Neural cell (in vitro differentiated cells): ENCODE results near the gene INPP1. TPM values are rescaled to one million over a fixed set of nuclear protein-coding genes. Genes with fewer than 3 reads are reported as not detected.

Experiments
- H2AFZ ChIP-seq: fragments of 200-600, 300-800 bp; sonication (generic), shearing (Covaris generic); 2 replicates; pipeline ENCODE4 v1.6.0; 2014; ENCODE audit warnings: low read depth, mild to moderate bottlenecking, antibody characterized with exemption, low read length, moderate library complexity
- H3F3A ChIP-seq: fragments of 200-600 bp; shearing (Covaris generic); 2 replicates; pipeline ENCODE4 v1.6.1; 2016; ENCODE audit warnings: mild to moderate bottlenecking, moderate library complexity, mixed read lengths, antibody characterized with exemption, low read length; ENCODE audit not compliant: insufficient read depth, poor library complexity, severe bottlenecking
- H3K27ac ChIP-seq: fragments of 200-600, 300-800 bp; sonication (generic), shearing (Covaris generic); 2 replicates; pipeline ENCODE4 v1.5.1; 2014; ENCODE audit warnings: mild to moderate bottlenecking, low read length, moderate library complexity
- H3K27me3 ChIP-seq: fragments of 300-800, 200-600 bp; sonication (generic), shearing (Covaris generic); 2 replicates; pipeline ENCODE4 v1.6.0; 2014; ENCODE audit warnings: mild to moderate bottlenecking, low read depth, low read length, moderate library complexity; ENCODE audit not compliant: insufficient read depth
- H3K36me3 ChIP-seq: fragments of 300-800, 200-600 bp; sonication (generic), shearing (Covaris generic); 2 replicates; pipeline ENCODE4 v1.5.1; 2014; ENCODE audit warnings: mild to moderate bottlenecking, antibody characterized with exemption, low read length, moderate library complexity; ENCODE audit not compliant: insufficient read depth
- H3K4me2 ChIP-seq: fragments of 300-800, 200-600 bp; sonication (generic), shearing (Covaris generic); 2 replicates; pipeline ENCODE4 v1.6.0; 2014; ENCODE audit warnings: mild to moderate bottlenecking, low read length
- H3K4me3 ChIP-seq: fragments of 300-800, 200-600 bp; sonication (generic), shearing (Covaris generic); 2 replicates; pipeline ENCODE4 v1.5.1; 2014; ENCODE audit warnings: mild to moderate bottlenecking, low read length, moderate library complexity
- H3K79me2 ChIP-seq: fragments of 200-600 bp; shearing (Covaris generic); replicated peaks from 2 replicates; pipeline ENCODE4 v1.6.0; 2014; ENCODE audit warnings: mild to moderate bottlenecking, low read length, moderate library complexity; ENCODE audit not compliant: insufficient read depth
- H3K9ac ChIP-seq: fragments of 300-800, 200-600 bp; sonication (generic), shearing (Covaris generic); 2 replicates; pipeline ENCODE4 v1.6.1; 2016; ENCODE audit warnings: mild to moderate bottlenecking, low read length, mixed read lengths
- H3K9me2 ChIP-seq: fragments of 200-600 bp; shearing (Covaris generic); 2 replicates; pipeline ENCODE4 v1.6.1; 2016; ENCODE audit warnings: mild to moderate bottlenecking, low read length, mixed read lengths; ENCODE audit not compliant: insufficient read depth
- H3K9me3 ChIP-seq: fragments of 200-600, 300-800 bp; sonication (generic), shearing (Covaris generic); 2 replicates; pipeline ENCODE4 v1.6.1; 2016; ENCODE audit warnings: mild to moderate bottlenecking, mixed run types, low read length, moderate library complexity, mixed read lengths
- H4K20me1 ChIP-seq: fragments of 200-600 bp; shearing (Covaris generic); 2 replicates; pipeline ENCODE4 v1.6.1; 2016; ENCODE audit warnings: mild to moderate bottlenecking, mixed run types; ENCODE audit not compliant: insufficient read depth
- EP300 ChIP-seq: fragments of 450-650 bp; conservative IDR thresholded peaks from 2 replicates; pipeline ENCODE4 v1.6.1; 2014; ENCODE audit warnings: antibody characterized with exemption, mild to moderate bottlenecking, moderate library complexity; ENCODE audit not compliant: poor library complexity, severe bottlenecking
- EZH2 ChIP-seq: fragments of 200-600, 300-800 bp; shearing (Covaris generic), sonication (generic); IDR thresholded peaks from 2 replicates; pipeline ENCODE4 v1.6.1; 2014; ENCODE audit warnings: antibody characterized with exemption, low read length, borderline replicate concordance, mild to moderate bottlenecking; ENCODE audit not compliant: insufficient read depth, poor library complexity, severe bottlenecking
- MXI1 ChIP-seq: fragments of 450-650 bp; conservative IDR thresholded peaks from 2 replicates; pipeline ENCODE4 v1.6.1; 2014; ENCODE audit warnings: antibody characterized with exemption, mild to moderate bottlenecking; ENCODE audit not compliant: poor library complexity, severe bottlenecking
- POLR2AphosphoS5 ChIP-seq: IDR thresholded peaks from 2 replicates; pipeline ENCODE4 v1.6.1; 2012
- RAD21 ChIP-seq: fragments of 450-650 bp; conservative IDR thresholded peaks from 2 replicates; pipeline ENCODE4 v1.6.1; 2014; ENCODE audit warnings: antibody characterized with exemption, mild to moderate bottlenecking, moderate library complexity
- REST ChIP-seq: IDR thresholded peaks from 2 replicates; pipeline ENCODE4 v1.6.1; 2012; ENCODE audit warnings: borderline replicate concordance
- SMC3 ChIP-seq: fragments of 450-650 bp; conservative IDR thresholded peaks from 2 replicates; pipeline ENCODE4 v1.6.1; 2014; ENCODE audit warnings: antibody characterized with exemption, mild to moderate bottlenecking, moderate library complexity; ENCODE audit not compliant: poor library complexity
- TAF1 ChIP-seq: IDR thresholded peaks from 2 replicates; pipeline ENCODE4 v1.6.1; 2012; ENCODE audit warnings: low read depth
- polyA plus RNA-seq: library from polyadenylated mRNA; depleted of rRNA; stranded (reverse); fragments of >200 nt; gene quantifications from 2 replicates; pipeline ENCODE4 v1.2.3, GENCODE V29; 2014
- TF ChIP-seq, protein P1 (sequence below): fragments of 450-650 bp; IDR thresholded peaks from 2 replicates; pipeline ENCODE4 v1.5.1; 2014; ENCODE audit warnings: antibody characterized with exemption, mild to moderate bottlenecking, moderate library complexity; ENCODE audit not compliant: poor library complexity, severe bottlenecking

Gene INPP1
- polyA plus RNA-seq, 1 donor from 2014 or later, result 15.1 TPM

DNA sequence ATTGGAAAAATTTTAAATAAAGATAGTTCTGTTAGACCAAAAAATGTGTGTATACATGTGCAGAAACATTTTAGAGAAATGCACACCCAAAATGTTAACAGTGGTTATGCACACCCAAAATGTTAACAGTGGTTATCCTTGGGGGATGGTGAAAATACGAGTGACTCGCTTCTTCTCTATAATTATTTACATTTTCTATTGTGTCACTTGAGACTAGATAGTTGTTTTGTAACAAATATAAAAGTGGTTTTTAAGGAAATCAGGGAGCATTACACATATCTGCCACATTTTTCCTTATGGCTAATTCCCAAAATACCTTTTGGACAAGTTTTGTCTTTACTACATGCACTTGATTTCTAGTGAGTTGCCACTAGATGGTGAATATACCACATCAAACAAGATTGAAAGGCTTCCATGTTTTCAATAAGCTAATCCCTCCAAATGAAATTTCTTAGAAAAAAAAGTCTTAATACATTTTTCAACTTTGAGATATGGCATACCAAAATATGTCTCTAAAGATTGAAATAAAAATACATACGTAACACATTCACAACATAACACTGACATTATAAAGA lies 14.7 kb upstream of the INPP1 start:
- no peaks in the 10 kb centered on the region for H3K9me2 ChIP-seq
- no peaks in the 10 kb centered on the region for H3F3A ChIP-seq
- no peaks in the 10 kb centered on the region for H3K79me2 ChIP-seq
- no peak overlapping the region for H3K4me3 ChIP-seq
- no peaks in the 10 kb centered on the region for H3K9me3 ChIP-seq
- no peaks in the 10 kb centered on the region for H4K20me1 ChIP-seq
- H2AFZ ChIP-seq, result no peak overlapping the region
- TF ChIP-seq, protein P1, sequence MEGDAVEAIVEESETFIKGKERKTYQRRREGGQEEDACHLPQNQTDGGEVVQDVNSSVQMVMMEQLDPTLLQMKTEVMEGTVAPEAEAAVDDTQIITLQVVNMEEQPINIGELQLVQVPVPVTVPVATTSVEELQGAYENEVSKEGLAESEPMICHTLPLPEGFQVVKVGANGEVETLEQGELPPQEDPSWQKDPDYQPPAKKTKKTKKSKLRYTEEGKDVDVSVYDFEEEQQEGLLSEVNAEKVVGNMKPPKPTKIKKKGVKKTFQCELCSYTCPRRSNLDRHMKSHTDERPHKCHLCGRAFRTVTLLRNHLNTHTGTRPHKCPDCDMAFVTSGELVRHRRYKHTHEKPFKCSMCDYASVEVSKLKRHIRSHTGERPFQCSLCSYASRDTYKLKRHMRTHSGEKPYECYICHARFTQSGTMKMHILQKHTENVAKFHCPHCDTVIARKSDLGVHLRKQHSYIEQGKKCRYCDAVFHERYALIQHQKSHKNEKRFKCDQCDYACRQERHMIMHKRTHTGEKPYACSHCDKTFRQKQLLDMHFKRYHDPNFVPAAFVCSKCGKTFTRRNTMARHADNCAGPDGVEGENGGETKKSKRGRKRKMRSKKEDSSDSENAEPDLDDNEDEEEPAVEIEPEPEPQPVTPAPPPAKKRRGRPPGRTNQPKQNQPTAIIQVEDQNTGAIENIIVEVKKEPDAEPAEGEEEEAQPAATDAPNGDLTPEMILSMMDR, result peak; percentile 22
- TF ChIP-seq SMC3 (no peak), RAD21 (peak; percentile 36)
- H3K9ac ChIP-seq, result no peak overlapping the region
- H3K27ac ChIP-seq, result no peak overlapping the region
- no peaks in the 10 kb centered on the region for H3K36me3 ChIP-seq
- H3K27me3 ChIP-seq, result no peaks in the 10 kb centered on the region
- H3K4me2 ChIP-seq, result no peak overlapping the region

DNA sequence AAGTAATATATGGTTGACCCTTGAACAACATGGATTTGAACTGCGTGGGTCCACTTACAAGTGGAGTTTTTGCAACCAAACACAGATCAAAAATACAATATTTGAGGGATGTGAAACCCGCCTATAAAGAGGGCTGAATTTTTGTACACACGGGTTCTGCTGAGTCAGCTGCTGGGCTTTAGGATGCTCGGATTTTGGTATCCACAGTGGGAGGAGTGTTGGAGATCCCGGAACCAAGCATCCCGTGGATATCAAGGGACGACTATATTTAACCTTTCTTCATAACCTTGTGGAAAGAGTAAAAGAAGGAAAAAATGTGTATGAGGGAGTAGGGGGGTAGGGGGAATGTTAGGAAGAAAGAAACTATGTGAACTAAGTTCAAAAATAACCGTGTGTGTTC lies 10.0 kb upstream of the INPP1 start:
- TF ChIP-seq, protein P1, result no peak
- TF ChIP-seq TAF1 (no peak), REST (no peak), EP300 (no peak), SMC3 (no peak), POLR2AphosphoS5 (no peak), EZH2 (no peak), MXI1 (no peak), RAD21 (no peak)
- H3K4me2 ChIP-seq, result no peak overlapping the region
- no peaks in the 10 kb centered on the region for H3K36me3 ChIP-seq
- H3K9me3 ChIP-seq, result no peaks in the 10 kb centered on the region
- H3K4me3 ChIP-seq, result no peak overlapping the region
- H3K9me2 ChIP-seq, result no peaks in the 10 kb centered on the region
- H4K20me1 ChIP-seq, result no peaks in the 10 kb centered on the region
- no peak overlapping the region for H3K9ac ChIP-seq
- H3K27ac ChIP-seq, result no peak overlapping the region
- no peaks in the 10 kb centered on the region for H3K27me3 ChIP-seq
- H2AFZ ChIP-seq, result no peak overlapping the region
- no peaks in the 10 kb centered on the region for H3F3A ChIP-seq
- no peaks in the 10 kb centered on the region for H3K79me2 ChIP-seq
